ENCODE data around the gene TMEM123.

Gene TMEM123

GRCh38 chr11:102407901-102408300 lies 44.7 kb downstream of the TMEM123 start:
- no peak for ATAC-seq
- no peak for TF ChIP-seq CSDC2 (CRISPR knock-in tag; IDR thresholded peaks at IDR 0.05)
- no peak for TF ChIP-seq ZC3H10 (CRISPR knock-in tag; IDR thresholded peaks at IDR 0.05)
- no peak for TF ChIP-seq PPARA (CRISPR knock-in tag; IDR thresholded peaks at IDR 0.05; ENCODE audit: borderline replicate concordance)
- TF ChIP-seq BACH2 (CRISPR knock-in tag; IDR thresholded peaks at IDR 0.05; ENCODE audit: borderline replicate concordance) = no peak
- no peak for TF ChIP-seq ZNF8 (CRISPR knock-in tag; IDR thresholded peaks at IDR 0.05)
- no peak for TF ChIP-seq ZNF565 (CRISPR knock-in tag; conservative IDR thresholded peaks at IDR 0.05; ENCODE audit: low read depth)
- TF ChIP-seq ISL1 (CRISPR knock-in tag; IDR thresholded peaks at IDR 0.05) = no peak
- no peak for TF ChIP-seq RARB (CRISPR knock-in tag; IDR thresholded peaks at IDR 0.05)
- TF ChIP-seq CSRNP3 (CRISPR knock-in tag; IDR thresholded peaks at IDR 0.05) = no peak
- TF ChIP-seq TOX (CRISPR knock-in tag; IDR thresholded peaks at IDR 0.05; ENCODE audit: borderline replicate concordance) = no peak
- no peak for TF ChIP-seq ZFP30 (CRISPR knock-in tag; IDR thresholded peaks at IDR 0.05)
- TF ChIP-seq GLIS3 (CRISPR knock-in tag; IDR thresholded peaks at IDR 0.05) = no peak
- TF ChIP-seq SNAI2 (CRISPR knock-in tag; IDR thresholded peaks at IDR 0.05) = no peak
- TF ChIP-seq ZNF70 (CRISPR knock-in tag; IDR thresholded peaks at IDR 0.05) = no peak
- TF ChIP-seq ARNTL (CRISPR knock-in tag; IDR thresholded peaks at IDR 0.05; ENCODE audit: borderline replicate concordance, low read depth) = no peak

- TF ChIP-seq CSRNP3 (CRISPR knock-in tag; IDR thresholded peaks at IDR 0.05) = no peak
- no peak for TF ChIP-seq ESRRG (CRISPR knock-in tag; IDR thresholded peaks at IDR 0.05)
- no peak for TF ChIP-seq SNAI2 (CRISPR knock-in tag; IDR thresholded peaks at IDR 0.05)
- TF ChIP-seq PATZ1 (CRISPR knock-in tag; IDR thresholded peaks at IDR 0.05; ENCODE audit: borderline replicate concordance) = no peak
- TF ChIP-seq ZC3H10 (CRISPR knock-in tag; IDR thresholded peaks at IDR 0.05) = no peak
- no peak for TF ChIP-seq ZNF8 (CRISPR knock-in tag; IDR thresholded peaks at IDR 0.05)
- no peak for TF ChIP-seq ZFP3 (CRISPR knock-in tag; IDR thresholded peaks at IDR 0.05)
- TF ChIP-seq ARNTL (CRISPR knock-in tag; IDR thresholded peaks at IDR 0.05; ENCODE audit: borderline replicate concordance, low read depth) = no peak
- no peak for TF ChIP-seq OSR1 (CRISPR knock-in tag; IDR thresholded peaks at IDR 0.05)
- no peak for TF ChIP-seq TSHZ2 (CRISPR knock-in tag; IDR thresholded peaks at IDR 0.05)
- no peak for TF ChIP-seq ZFP30 (CRISPR knock-in tag; IDR thresholded peaks at IDR 0.05)
- ATAC-seq = no peak
Observed at GRCh38 chr11:102406099-102406498, 46.5 kb downstream of the TMEM123 start.

GRCh38 chr11:102405501-102405900 lies 47.1 kb downstream of the TMEM123 start:
- TF ChIP-seq PPARA (CRISPR knock-in tag; IDR thresholded peaks at IDR 0.05; ENCODE audit: borderline replicate concordance) (no peak), ZC3H10 (CRISPR knock-in tag; IDR thresholded peaks at IDR 0.05) (no peak), BACH2 (CRISPR knock-in tag; IDR thresholded peaks at IDR 0.05; ENCODE audit: borderline replicate concordance) (no peak), ISL1 (CRISPR knock-in tag; IDR thresholded peaks at IDR 0.05) (no peak), ZNF565 (CRISPR knock-in tag; conservative IDR thresholded peaks at IDR 0.05; ENCODE audit: low read depth) (no peak), SNAI2 (CRISPR knock-in tag; IDR thresholded peaks at IDR 0.05) (no peak), OSR1 (CRISPR knock-in tag; IDR thresholded peaks at IDR 0.05) (no peak), ZNF70 (CRISPR knock-in tag; IDR thresholded peaks at IDR 0.05) (no peak), GLIS3 (CRISPR knock-in tag; IDR thresholded peaks at IDR 0.05) (no peak), CSDC2 (CRISPR knock-in tag; IDR thresholded peaks at IDR 0.05) (no peak), CREB5 (CRISPR knock-in tag; IDR thresholded peaks at IDR 0.05; ENCODE audit: low read depth) (no peak), ZFP30 (CRISPR knock-in tag; IDR thresholded peaks at IDR 0.05) (no peak), ESRRG (CRISPR knock-in tag; IDR thresholded peaks at IDR 0.05) (no peak), ARNTL (CRISPR knock-in tag; IDR thresholded peaks at IDR 0.05; ENCODE audit: borderline replicate concordance, low read depth) (no peak), TOX (CRISPR knock-in tag; IDR thresholded peaks at IDR 0.05; ENCODE audit: borderline replicate concordance) (no peak), PATZ1 (CRISPR knock-in tag; IDR thresholded peaks at IDR 0.05; ENCODE audit: borderline replicate concordance) (no peak)
- ATAC-seq = no peak
